Panc1 (cell line): Measurements from ENCODE around the gene LGALS4.

Source experiments
- CTCF ChIP-seq: fragments of 450-650 bp; IDR thresholded peaks from 2 replicates; pipeline ENCODE4 v1.5.1; 2017; ENCODE audit warnings: mild to moderate bottlenecking
- POLR2AphosphoS5 ChIP-seq: IDR thresholded peaks from 2 replicates; pipeline ENCODE4 v1.6.1; 2012; ENCODE audit warnings: mild to moderate bottlenecking, low read depth, low read length, moderate library complexity
- REST ChIP-seq, 2 experiments: IDR thresholded peaks; 2 replicates each; pipeline ENCODE4 v1.6.1; 2011 to 2012; ENCODE audit warnings: low read depth in 2 of 2, control low read depth in 1 of 2, low read length in 1 of 2, mild to moderate bottlenecking in 1 of 2, moderate library complexity in 1 of 2; ENCODE audit not compliant: insufficient read depth in 1 of 2
- TCF7L2 ChIP-seq: IDR thresholded peaks from 2 replicates; pipeline ENCODE4 v1.6.1; 2011; ENCODE audit warnings: mild to moderate bottlenecking, low read depth, low read length, inconsistent platforms

- TF ChIP-seq CTCF (no peak), POLR2AphosphoS5 (no peak), TCF7L2 (no peak), REST (IDR thresholded peaks at IDR 0.05; ENCODE audit: insufficient read depth in 1 of 2, low read depth in 2 of 2, low read length in 1 of 2) (no peak)
These were observed 44.1 kb upstream of the LGALS4 start for GRCh38 chr19:38856813-38857212.
